Heart left ventricle (tissue), 13 donors: ENCODE data around the gene PRELID3B.

Source experiments
- CTCF ChIP-seq, 12 donors: fragments of 200-600 bp; sonication (generic) in 4 of 12; IDR thresholded peaks; one replicate each; pipeline versions ENCODE4 v1.5.0 to v1.8.0; 2018 to 2022; ENCODE audit warnings: antibody characterized with exemption in 12 of 12, mild to moderate bottlenecking in 5 of 12
- POLR2A ChIP-seq, 2 donors: fragments of 450-650 bp; IDR thresholded peaks; one replicate each; pipeline ENCODE4 v1.6.1; 2017; ENCODE audit warnings: antibody characterized with exemption in 2 of 2, mild to moderate bottlenecking in 2 of 2, moderate library complexity in 2 of 2
- donor health status: ischemic (EF 13 %, LVEDD 7.1; RV severe dilation, severe dysfunction).
- donor health status: DM: no; HTN: yes; CAD: no.
- donor health status: DM: no; HTN: no; CAD: no.
- donor health status: ischemic (EF 25% LVEDD 6.9; RV normal size, moderate dysfunction).
- donor health status: ischemic (EF 25% LVEDD 5.7; RV mildly dilated, moderate dysfunction).
- donor health status: ischemic (EF 35%, LVEDD 5.7; RV mildly dilated, moderate dysfunction).
- donor health status: nonischemic (EF 11% LVEDD 7.7; RV severe dilation, severe dysfunction).
- donor health status: DM: yes; HTN: yes; CAD: no.
- donor health status: PGD.
- donor health status: ischemic (EF 29% LVEDD 5.4; RV normal size, mild dysfunction).
- donor health status: nonischemic (EF 23%, LVEDD 6.1; RV moderate dilation, normal function).

GRCh38 chr20:59073582-59073981, 31.0 kb upstream of the PRELID3B start:
- TF ChIP-seq POLR2A (IDR thresholded peaks at IDR 0.05) (no peak), CTCF (IDR thresholded peaks at IDR 0.05) (no peak)
